SW480 (cell line): ENCODE results near the gene SP2.

ENCODE experiments used
- DNase-seq: peaks from one replicate; pipeline ENCODE4 v3.0.0-alpha.2; 2016; ENCODE audit warnings: low spot score

Gene SP2

GRCh38 chr17:47870056-47870455, 26.0 kb upstream of the SP2 start:
- DNase-seq: peak; percentile 71

- DNase-seq: no peak
Measured at GRCh38 chr17:47871048-47871447, 25.0 kb upstream of the SP2 start.

GRCh38 chr17:47872019-47872650, 23.9 kb upstream of the SP2 start:
- peak; percentile 31 for DNase-seq

- DNase-seq: peak; percentile 26
Measured at GRCh38 chr17:47872651-47873161, 23.3 kb upstream of the SP2 start.

GRCh38 chr17:47873200-47874090, 22.6 kb upstream of the SP2 start:
- DNase-seq: no peak

GRCh38 chr17:47875011-47875985, 20.7 kb upstream of the SP2 start:
- DNase-seq: no peak

GRCh38 chr17:47877368-47878034, 18.5 kb upstream of the SP2 start:
- no peak for DNase-seq

- DNase-seq: no peak
Measured at GRCh38 chr17:47878203-47879027, 17.6 kb upstream of the SP2 start.

GRCh38 chr17:47879028-47879585, 16.9 kb upstream of the SP2 start:
- no peak for DNase-seq

GRCh38 chr17:47879776-47880454, 16.1 kb upstream of the SP2 start:
- DNase-seq: no peak

- DNase-seq: peak; percentile 40
Measured at GRCh38 chr17:47882247-47882646, 13.8 kb upstream of the SP2 start.

- DNase-seq: no peak
Measured at GRCh38 chr17:47882695-47883588, 13.1 kb upstream of the SP2 start.

- DNase-seq: no peak
Measured at GRCh38 chr17:47883589-47884426, 12.2 kb upstream of the SP2 start.

- no peak for DNase-seq
Measured at GRCh38 chr17:47884427-47884740, 11.7 kb upstream of the SP2 start.

- peak; percentile 66 for DNase-seq
Measured at GRCh38 chr17:47884905-47885730, 10.9 kb upstream of the SP2 start.

- DNase-seq: no peak
Measured at GRCh38 chr17:47888293-47888692, 7.7 kb upstream of the SP2 start.
